GM23338 (cell line): Measurements from ENCODE around the gene DUSP18. TPM values are rescaled to one million over a fixed set of nuclear protein-coding genes. Genes with fewer than 3 reads are reported as not detected.

Experiments used
- polyA plus RNA-seq: library from polyadenylated mRNA; unstranded; fragments of >200 nt; fragmentation: Nextera tagmentation; extraction: Ambion mirVana; gene quantifications from 2 replicates; pipeline ENCODE4 v1.2.1, GENCODE V29; 2016
- total RNA-seq: library from RNA; depleted of rRNA; stranded (reverse); fragments of >200 nt; shearing (Covaris generic); gene quantifications from 2 replicates; pipeline ENCODE4 v1.2.3, GENCODE V29; 2014; rRNA removed

The DUSP18 gene
- total and polyA plus RNA-seq, 2 experiments from 2014 or later, result 2.2 to 2.7 TPM

Other genes with a start within 250 kb of the DUSP18 start
- 54.6 and 68.6 TPM in 2 replicates for gene MTFP1, start 242.1 kb downstream of the DUSP18 start, total RNA-seq
- 62.5 and 64.1 TPM in 2 replicates for gene MTFP1, start 242.1 kb downstream of the DUSP18 start, polyA plus RNA-seq
- gene SEC14L3, start 195.9 kb downstream of the DUSP18 start, total RNA-seq, result not detected in 2 replicates
- gene SEC14L3, start 195.9 kb downstream of the DUSP18 start, polyA plus RNA-seq, result not detected in 2 replicates
- 2.5 and 5.2 TPM in 2 replicates for gene SEC14L4, start 162.2 kb downstream of the DUSP18 start, total RNA-seq
- gene SEC14L4, start 162.2 kb downstream of the DUSP18 start, polyA plus RNA-seq, result 1.7 and 1.9 TPM in 2 replicates
- 2.1 and 2.4 TPM in 2 replicates for gene SEC14L6, start 121.1 kb downstream of the DUSP18 start, total RNA-seq
- 0.50 and 0.84 TPM in 2 replicates for gene SEC14L6, start 121.1 kb downstream of the DUSP18 start, polyA plus RNA-seq
- 9.2 and 13.3 TPM in 2 replicates for gene GAL3ST1, start 93.2 kb downstream of the DUSP18 start, total RNA-seq
- 7.5 and 8.2 TPM in 2 replicates for gene GAL3ST1, start 93.2 kb downstream of the DUSP18 start, polyA plus RNA-seq
- 76.9 and 78.4 TPM in 2 replicates for gene PES1, start 76.0 kb downstream of the DUSP18 start, total RNA-seq
- gene PES1, start 76.0 kb downstream of the DUSP18 start, polyA plus RNA-seq, result 61.3 and 64.1 TPM in 2 replicates
- 31.3 and 38.1 TPM in 2 replicates for gene TCN2, start 60.7 kb downstream of the DUSP18 start, total RNA-seq
- 12.4 and 12.9 TPM in 2 replicates for gene TCN2, start 60.7 kb downstream of the DUSP18 start, polyA plus RNA-seq
- 10.4 and 11.3 TPM in 2 replicates for gene SLC35E4, start 32.1 kb downstream of the DUSP18 start, total RNA-seq
- 2.6 and 4.3 TPM in 2 replicates for gene SLC35E4, start 32.1 kb downstream of the DUSP18 start, polyA plus RNA-seq
- 2.9 and 7.1 TPM in 2 replicates for gene OSBP2, start 27.0 kb upstream of the DUSP18 start, total RNA-seq
- gene OSBP2, start 27.0 kb upstream of the DUSP18 start, polyA plus RNA-seq, result 1.7 and 2.1 TPM in 2 replicates